GM12878 (cell line): ENCODE measurements around the gene ATP6V0E1. TPM values are rescaled to one million over a fixed set of nuclear protein-coding genes. Genes with fewer than 3 reads are reported as not detected.
A peak's percentile ranks its signal among the peaks of the same experiment; 100 is the strongest.

ENCODE experiments used
- ATAC-seq: fragments of 200-7000 bp; cut with Tn5 transposase; 3 replicates; pipeline ENCODE4 v1.9.1; 2020; ENCODE audit warnings: mild to moderate bottlenecking, moderate library complexity
- BruUV-seq: library from RNA; stranded (reverse); fragments of 400-500 nt; replicated peaks from 2 replicates; lab custom pipeline; 2021; lab: Mats Ljungman, UMichigan
- CTCF ChIA-PET: fragments of 300-600 bp; sonication (Branson Sonifier 250); formaldehyde crosslinking; extraction: SDS; loops from one replicate; lab custom pipeline; 2021; ENCODE audit warnings: inconsistent platforms; lab: Yijun Ruan, JAX
- POLR2A ChIA-PET: fragments of 350-600 bp; formaldehyde crosslinking; extraction: SDS; loops from one replicate; lab custom pipeline; 2021; ENCODE audit warnings: inconsistent platforms; lab: Charles Lee
- RAD21 ChIA-PET: fragments of 300-600 bp; sonication (Branson Sonifier 250); formaldehyde crosslinking; loops from one replicate; lab custom pipeline; 2023; ENCODE audit warnings: antibody characterized with exemption; ENCODE audit not compliant: unreplicated experiment; lab: Charles Lee
- SMC1A ChIA-PET: fragments of 300-600 bp; sonication (Branson Sonifier 250); formaldehyde crosslinking; loops from one replicate; lab custom pipeline; 2023; ENCODE audit not compliant: unreplicated experiment, uncharacterized antibody; lab: Charles Lee
- DNase-seq: peaks from one replicate; pipeline ENCODE4 v3.0.0-alpha.2; 2011; ENCODE audit warnings: low read depth, low spot score
- FAIRE-seq: peaks from 3 replicates; lab custom pipeline; 2011; peaks lifted over from hg19 to GRCh38; lab: Jason Lieb, UNC
- H2AFZ ChIP-seq: 2 replicates; pipeline ENCODE4 v1.6.0; 2011; ENCODE audit warnings: low read depth, low read length, control low read depth; ENCODE audit not compliant: control insufficient read depth
- H3K27ac ChIP-seq: 2 replicates; pipeline ENCODE4 v1.5.1; 2011; ENCODE audit warnings: control low read depth; ENCODE audit not compliant: control insufficient read depth, insufficient read depth
- H3K27me3 ChIP-seq, 2 experiments: replicated peaks in 1 of 2; 2 replicates each; pipeline versions ENCODE4 v1.6.0 to v1.6.1; 2011; ENCODE audit warnings: low read length in 1 of 2; ENCODE audit not compliant: control insufficient read depth in 2 of 2, insufficient read depth in 2 of 2
- H3K36me3 ChIP-seq, 2 experiments: 2 replicates each; pipeline ENCODE4 v1.5.1; 2011; ENCODE audit warnings: low read length in 1 of 2; ENCODE audit not compliant: control insufficient read depth in 2 of 2, insufficient read depth in 2 of 2
- H3K4me1 ChIP-seq: 2 replicates; pipeline ENCODE4 v1.6.1; 2011; ENCODE audit warnings: mild to moderate bottlenecking, low read length, moderate library complexity, mixed read lengths; ENCODE audit not compliant: control insufficient read depth, insufficient read depth
- H3K4me2 ChIP-seq: 2 replicates; pipeline ENCODE4 v1.6.0; 2011; ENCODE audit warnings: control low read depth; ENCODE audit not compliant: control insufficient read depth, insufficient read depth
- H3K4me3 ChIP-seq: fragments of 200-600 bp; sonication (generic); 2 replicates; pipeline ENCODE4 v1.5.1; 2016
- H3K79me2 ChIP-seq: 2 replicates; pipeline ENCODE4 v1.6.0; 2011; ENCODE audit warnings: low read length; ENCODE audit not compliant: control insufficient read depth, insufficient read depth
- H3K9ac ChIP-seq: 2 replicates; pipeline ENCODE4 v1.8.0; 2011; ENCODE audit warnings: low read length, control low read depth, mixed read lengths; ENCODE audit not compliant: control insufficient read depth, insufficient read depth
- H3K9me3 ChIP-seq: replicated peaks from 3 replicates; pipeline ENCODE4 v1.5.1; 2011; ENCODE audit warnings: mild to moderate bottlenecking, low read length; ENCODE audit not compliant: control insufficient read depth, insufficient read depth
- H4K20me1 ChIP-seq: 2 replicates; pipeline ENCODE4 v1.6.0; 2011; ENCODE audit not compliant: control insufficient read depth, insufficient read depth
- GABPA ChIP-seq: IDR thresholded peaks from 2 replicates; pipeline ENCODE4 v1.6.1; 2014; ENCODE audit warnings: antibody characterized with exemption, low read depth, mild to moderate bottlenecking, inconsistent platforms
- IKZF2 ChIP-seq, 2 experiments: fragments of 450-650 bp; IDR thresholded peaks; 2 replicates each; pipeline ENCODE4 v1.6.1; 2017; ENCODE audit warnings: mild to moderate bottlenecking in 2 of 2, moderate library complexity in 2 of 2
- MTA2 ChIP-seq: fragments of 450-650 bp; IDR thresholded peaks from 2 replicates; pipeline ENCODE4 v1.6.1; 2016; ENCODE audit warnings: low read depth, mild to moderate bottlenecking, moderate library complexity
- POU2F2 ChIP-seq: IDR thresholded peaks from 3 replicates; pipeline ENCODE4 v1.6.1; 2011; ENCODE audit warnings: low read depth, mild to moderate bottlenecking, low read length, borderline replicate concordance
- TAF1 ChIP-seq: IDR thresholded peaks from 2 replicates; pipeline ENCODE4 v1.6.1; 2011; ENCODE audit warnings: mild to moderate bottlenecking, low read depth, low read length, borderline replicate concordance
- ZBED1 ChIP-seq: IDR thresholded peaks from 2 replicates; pipeline ENCODE4 v1.6.1; 2016; ENCODE audit warnings: borderline replicate concordance
- WGBS: methylation state at CpG from one replicate; pipeline ENCODE4 v1.1.6; 2016; ENCODE audit warnings: low lambda C conversion rate; ENCODE audit not compliant: insufficient replicate concordance, insufficient coverage; ENCODE audit errors: missing lambda C conversion rate; 5-methylcytosine and 5-hydroxymethylcytosine counted together
- in situ Hi-C: fragments of 300-500 bp; cut with MboI; formaldehyde crosslinking; loops from 9 replicates; pipeline ENCODE4 v1.14.3; 2018; ENCODE audit warnings: mixed read lengths
- intact Hi-C: fragments of 100-400 bp; cut with micrococcal nuclease; formaldehyde crosslinking; loops from one replicate; pipeline ENCODE4 v1.14.2; 2022; ENCODE audit not compliant: unreplicated experiment
- polyA plus RNA-seq, 11 experiments: library from polyadenylated mRNA; depleted of rRNA in 4 of 11; unstranded in 6 of 11; stranded (reverse) in 5 of 11; fragments of >200 nt; fragmentation: Nextera tagmentation in 4 of 11; fragmentation: Illumina TruSeq in 1 of 11; extraction: Ambion mirVana in 4 of 11; extraction: Trizol in 1 of 11; gene quantifications; 1 replicate in 1 of 11; 2 replicates in 10 of 11; pipeline versions ENCODE4 v1.2.1 to v1.2.3, GENCODE V29; 2011 to 2016; ENCODE audit warnings: inconsistent platforms in 2 of 11, missing spikeins in 2 of 11, low read depth in 1 of 11
- total RNA-seq, 4 experiments: library from RNA; depleted of rRNA in 3 of 4; stranded (reverse); fragments of >200 nt in 3 of 4; fragmentation: Illumina TruSeq in 1 of 4; extraction: Trizol in 1 of 4; gene quantifications; 2 replicates each; pipeline versions ENCODE4 v1.2.1 to v1.2.3, GENCODE V29; 2013 to 2021
- TF ChIP-seq, protein P1 (sequence below): fragments of 450-650 bp; IDR thresholded peaks from 2 replicates; pipeline ENCODE4 v1.6.1; 2017; ENCODE audit warnings: borderline replicate concordance

ATP6V0E1 gene
- total and polyA plus RNA-seq, 10 of the 15 experiments (the other 5 are each of a cell fraction or from before 2014, with no cell fraction given) = 143 to 787 (median 306) TPM

DNA sequence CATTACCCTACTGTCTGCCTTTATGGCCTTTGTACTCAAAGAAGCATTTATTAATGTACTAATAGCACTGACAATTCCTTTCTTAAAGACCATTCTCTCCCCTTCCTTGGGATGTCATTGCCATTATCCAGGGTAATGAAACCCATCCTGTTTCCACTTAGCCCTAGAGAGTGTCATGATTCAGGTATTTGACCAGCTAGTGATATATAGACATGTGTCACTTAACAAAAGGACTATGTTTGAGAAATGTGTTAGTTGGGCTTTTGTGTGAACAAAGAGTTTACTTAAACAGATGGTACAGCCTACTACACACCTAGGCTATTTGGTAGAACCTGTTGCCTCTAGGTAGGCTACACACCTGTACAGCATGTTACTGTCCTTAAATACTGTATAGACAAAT lies 2.0 kb downstream of the ATP6V0E1 start (continued):
- TF ChIP-seq TAF1 (no peak), POU2F2 (no peak), GABPA (no peak), ZBED1 (no peak)
- TF ChIP-seq, protein P1, sequence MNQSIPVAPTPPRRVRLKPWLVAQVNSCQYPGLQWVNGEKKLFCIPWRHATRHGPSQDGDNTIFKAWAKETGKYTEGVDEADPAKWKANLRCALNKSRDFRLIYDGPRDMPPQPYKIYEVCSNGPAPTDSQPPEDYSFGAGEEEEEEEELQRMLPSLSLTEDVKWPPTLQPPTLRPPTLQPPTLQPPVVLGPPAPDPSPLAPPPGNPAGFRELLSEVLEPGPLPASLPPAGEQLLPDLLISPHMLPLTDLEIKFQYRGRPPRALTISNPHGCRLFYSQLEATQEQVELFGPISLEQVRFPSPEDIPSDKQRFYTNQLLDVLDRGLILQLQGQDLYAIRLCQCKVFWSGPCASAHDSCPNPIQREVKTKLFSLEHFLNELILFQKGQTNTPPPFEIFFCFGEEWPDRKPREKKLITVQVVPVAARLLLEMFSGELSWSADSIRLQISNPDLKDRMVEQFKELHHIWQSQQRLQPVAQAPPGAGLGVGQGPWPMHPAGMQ = no peak

GRCh38 chr5:172988276-172988675 lies 4.7 kb downstream of the ATP6V0E1 start:
- no peak overlapping the region for H2AFZ ChIP-seq
- in situ Hi-C loops = loop anchor here (10.0 kb wide), 1 partner anchor 597 kb away; no protein-coding TSS in a partner anchor
- TF ChIP-seq MTA2 (no peak), IKZF2 (IDR thresholded peaks at IDR 0.05) (0 out of 4 replicates have a peak, but pooled peaks of 1 of the 2 experiments have one; percentile 26)
- TF ChIP-seq, protein P1 = no peak
- BruUV-seq = no TSS peak
- H3K27ac ChIP-seq = no peak overlapping the region
- RAD21 ChIA-PET = interaction anchor here (1.1 kb wide), 1 partner anchor 177 kb away, joined by 3 read pairs; no protein-coding TSS in a partner anchor
- no peak overlapping the region for H3K4me2 ChIP-seq
- no peak overlapping the region for H3K4me3 ChIP-seq
- peaks cover 5% of the 10 kb centered on the region for H3K4me1 ChIP-seq
- DNase-seq (no peak), ATAC-seq (no peak), FAIRE-seq (no peak)
- H4K20me1 ChIP-seq = no peaks in the 10 kb centered on the region
- H3K9ac ChIP-seq = no peak overlapping the region
- H3K36me3 ChIP-seq = peaks cover 2 to 13% of the 10 kb centered on the region in 2 experiments; a peak in 3 of 4 replicates
- 77% methylated on average over 3 of the region's 3 CpGs for WGBS
- POLR2A ChIA-PET = interaction anchor here (0.6 to 1.7 kb wide), 4 partner anchors 10 to 64 kb away, joined by 3 to 9 read pairs (median 6); no protein-coding TSS in a partner anchor
- intact Hi-C loops = no loop called here
- peaks cover 81% of the 10 kb centered on the region for H3K79me2 ChIP-seq
- H3K27me3 ChIP-seq = no peaks in the 10 kb centered on the region
- SMC1A ChIA-PET = interaction anchor here (1.0 to 1.2 kb wide), 2 partner anchors 12 to 74 kb away, joined by 3 read pairs; no protein-coding TSS in a partner anchor
- no peaks in the 10 kb centered on the region for H3K9me3 ChIP-seq
- CTCF ChIA-PET = interaction anchor here (0.6 kb wide), 1 partner anchor 158 kb away, joined by 3 read pairs; no protein-coding TSS in a partner anchor
